HepG2 (cell line): ENCODE measurements around the gene CERS4. TPM values are rescaled to one million over a fixed set of nuclear protein-coding genes. Genes with fewer than 3 reads are reported as not detected.

Experiments
- ARID2 ChIP-seq: sonication (generic); formaldehyde crosslinking; IDR thresholded peaks from 2 replicates; pipeline ENCODE4 v1.8.1; 2022; ENCODE audit warnings: mild to moderate bottlenecking, missing genetic modification reagents, borderline replicate concordance
- FOSL1 ChIP-seq: sonication (generic); formaldehyde crosslinking; IDR thresholded peaks from 2 replicates; pipeline ENCODE4 v1.9.0; 2021; ENCODE audit warnings: missing genetic modification reagents, borderline replicate concordance
- NR2F2 ChIP-seq: IDR thresholded peaks from 2 replicates; pipeline ENCODE4 v1.6.1; 2012; ENCODE audit warnings: low read depth, inconsistent platforms, borderline replicate concordance
- NR3C1 ChIP-seq: sonication (generic); formaldehyde crosslinking; IDR thresholded peaks from 2 replicates; pipeline ENCODE4 v1.4.0; 2020; ENCODE audit warnings: missing genetic modification reagents
- PHF8 ChIP-seq: sonication (generic); formaldehyde crosslinking; IDR thresholded peaks from 2 replicates; pipeline ENCODE4 v1.5.0; 2020; ENCODE audit warnings: missing genetic modification reagents
- SAFB2 ChIP-seq: sonication (generic); formaldehyde crosslinking; IDR thresholded peaks from 2 replicates; pipeline ENCODE4 v1.5.1; 2020; ENCODE audit warnings: missing genetic modification reagents, low read depth, mild to moderate bottlenecking, borderline replicate concordance
- SKI ChIP-seq: fragments of 450-650 bp; IDR thresholded peaks from one replicate; pipeline ENCODE4 v1.6.1; 2018; ENCODE audit warnings: mild to moderate bottlenecking; ENCODE audit not compliant: partially characterized antibody
- SNAPC4 ChIP-seq: sonication (generic); formaldehyde crosslinking; IDR thresholded peaks from 2 replicates; pipeline ENCODE4 v1.4.0; 2020; ENCODE audit warnings: mild to moderate bottlenecking, missing genetic modification reagents
- TBX3 ChIP-seq: fragments of 450-650 bp; IDR thresholded peaks from 2 replicates; pipeline ENCODE4 v1.6.1; 2017; ENCODE audit warnings: antibody characterized with exemption, mild to moderate bottlenecking, inconsistent platforms, borderline replicate concordance
- TSC22D2 ChIP-seq: sonication (generic); formaldehyde crosslinking; IDR thresholded peaks from 2 replicates; pipeline ENCODE4 v1.5.1; 2020; ENCODE audit warnings: missing genetic modification reagents, mild to moderate bottlenecking, borderline replicate concordance
- ZFP82 ChIP-seq: sonication (generic); formaldehyde crosslinking; IDR thresholded peaks from 2 replicates; pipeline ENCODE4 v1.5.1; 2020; ENCODE audit warnings: mild to moderate bottlenecking, missing genetic modification reagents, borderline replicate concordance
- ZNF512 ChIP-seq: sonication (generic); formaldehyde crosslinking; IDR thresholded peaks from 2 replicates; pipeline ENCODE4 v1.4.0; 2020; ENCODE audit warnings: mild to moderate bottlenecking, missing genetic modification reagents
- ZNF629 ChIP-seq: sonication (generic); formaldehyde crosslinking; conservative IDR thresholded peaks from 2 replicates; pipeline ENCODE4 v1.5.0; 2020; ENCODE audit warnings: missing genetic modification reagents
- ZNF883 ChIP-seq: sonication (generic); formaldehyde crosslinking; IDR thresholded peaks from 2 replicates; pipeline ENCODE4 v1.5.1; 2020; ENCODE audit warnings: mild to moderate bottlenecking, missing genetic modification reagents; ENCODE audit errors: not compliant biosample characterization
- ZSCAN9 ChIP-seq: IDR thresholded peaks from 2 replicates; pipeline ENCODE4 v1.6.1; 2016; ENCODE audit warnings: borderline replicate concordance
- polyA plus RNA-seq, 8 experiments: library from polyadenylated mRNA; depleted of rRNA in 3 of 8; stranded (reverse) in 7 of 8; unstranded in 1 of 8; fragments of >200 nt; fragmentation: Illumina TruSeq in 4 of 8; extraction: Trizol in 4 of 8; gene quantifications; 2 replicates each; pipeline versions ENCODE4 v1.2.1 to v1.2.3, GENCODE V29; 2011 to 2016; ENCODE audit warnings: low read depth in 4 of 8, missing spikeins in 1 of 8, mixed read lengths in 1 of 8; ENCODE audit not compliant: insufficient read depth in 1 of 8
- total RNA-seq, 5 experiments: library from RNA; depleted of rRNA; stranded (reverse); fragments of >200 nt; fragmentation: Illumina TruSeq; extraction: Trizol; gene quantifications; 2 replicates each; pipeline ENCODE4 v1.2.3, GENCODE V29; 2016; ENCODE audit warnings: low read depth in 1 of 5
- TF ChIP-seq, protein P1 (sequence below): sonication (generic); formaldehyde crosslinking; conservative IDR thresholded peaks from 2 replicates; pipeline ENCODE4 v1.4.0; 2020; ENCODE audit warnings: missing genetic modification reagents
- TF ChIP-seq, protein P2 (sequence below): sonication (generic); formaldehyde crosslinking; IDR thresholded peaks from 2 replicates; pipeline ENCODE4 v1.8.0; 2022; ENCODE audit warnings: mild to moderate bottlenecking, missing genetic modification reagents, moderate library complexity
- TF ChIP-seq, protein P3 (sequence below): sonication (generic); formaldehyde crosslinking; IDR thresholded peaks from 2 replicates; pipeline ENCODE4 v1.4.0; 2020; ENCODE audit warnings: missing genetic modification reagents

Gene CERS4
- total and polyA plus RNA-seq, 2 of the 13 experiments (the other 11 are each of a cell fraction or from before 2014, with no cell fraction given) = 74.7 to 83.5 TPM

- TF ChIP-seq TBX3 = no peak
- peak; percentile 91 for TF ChIP-seq PHF8 (CRISPR knock-in tag)
- TF ChIP-seq, protein P1, sequence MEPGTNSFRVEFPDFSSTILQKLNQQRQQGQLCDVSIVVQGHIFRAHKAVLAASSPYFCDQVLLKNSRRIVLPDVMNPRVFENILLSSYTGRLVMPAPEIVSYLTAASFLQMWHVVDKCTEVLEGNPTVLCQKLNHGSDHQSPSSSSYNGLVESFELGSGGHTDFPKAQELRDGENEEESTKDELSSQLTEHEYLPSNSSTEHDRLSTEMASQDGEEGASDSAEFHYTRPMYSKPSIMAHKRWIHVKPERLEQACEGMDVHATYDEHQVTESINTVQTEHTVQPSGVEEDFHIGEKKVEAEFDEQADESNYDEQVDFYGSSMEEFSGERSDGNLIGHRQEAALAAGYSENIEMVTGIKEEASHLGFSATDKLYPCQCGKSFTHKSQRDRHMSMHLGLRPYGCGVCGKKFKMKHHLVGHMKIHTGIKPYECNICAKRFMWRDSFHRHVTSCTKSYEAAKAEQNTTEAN (CRISPR knock-in tag) = peak; percentile 92
- TF ChIP-seq ARID2 = no peak
- peak; percentile 99 for TF ChIP-seq ZNF883 (CRISPR knock-in tag)
- no peak for TF ChIP-seq ZNF512 (CRISPR knock-in tag)
- TF ChIP-seq SKI = no peak
- TF ChIP-seq, protein P2, sequence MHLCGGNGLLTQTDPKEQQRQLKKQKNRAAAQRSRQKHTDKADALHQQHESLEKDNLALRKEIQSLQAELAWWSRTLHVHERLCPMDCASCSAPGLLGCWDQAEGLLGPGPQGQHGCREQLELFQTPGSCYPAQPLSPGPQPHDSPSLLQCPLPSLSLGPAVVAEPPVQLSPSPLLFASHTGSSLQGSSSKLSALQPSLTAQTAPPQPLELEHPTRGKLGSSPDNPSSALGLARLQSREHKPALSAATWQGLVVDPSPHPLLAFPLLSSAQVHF (CRISPR knock-in tag) = peak; percentile 86; the same call in 1 of the 2 replicates
- 0 out of 2 replicates have a peak, but pooled peaks have one; percentile 11 for TF ChIP-seq NR2F2
- TF ChIP-seq SNAPC4 (CRISPR knock-in tag) = no peak
- no peak for TF ChIP-seq NR3C1 (CRISPR knock-in tag)
- peak; percentile 47; the same call in 1 of the 2 replicates for TF ChIP-seq ZNF629 (CRISPR knock-in tag)
- peak; percentile 69 for TF ChIP-seq SAFB2 (CRISPR knock-in tag)
- TF ChIP-seq TSC22D2 (CRISPR knock-in tag) = no peak
- no peak; the same call in 1 of the 2 replicates for TF ChIP-seq ZSCAN9
- TF ChIP-seq, protein P3, sequence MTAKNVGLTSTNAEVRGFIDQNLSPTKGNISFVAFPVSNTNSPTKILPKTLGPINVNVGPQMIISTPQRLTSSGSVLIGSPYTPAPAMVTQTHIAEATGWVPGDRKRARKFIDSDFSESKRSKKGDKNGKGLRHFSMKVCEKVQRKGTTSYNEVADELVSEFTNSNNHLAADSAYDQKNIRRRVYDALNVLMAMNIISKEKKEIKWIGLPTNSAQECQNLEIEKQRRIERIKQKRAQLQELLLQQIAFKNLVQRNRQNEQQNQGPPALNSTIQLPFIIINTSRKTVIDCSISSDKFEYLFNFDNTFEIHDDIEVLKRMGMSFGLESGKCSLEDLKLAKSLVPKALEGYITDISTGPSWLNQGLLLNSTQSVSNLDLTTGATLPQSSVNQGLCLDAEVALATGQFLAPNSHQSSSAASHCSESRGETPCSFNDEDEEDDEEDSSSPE = peak; percentile 96
- TF ChIP-seq FOSL1 (CRISPR knock-in tag) = no peak
- TF ChIP-seq ZFP82 (CRISPR knock-in tag) = no peak
These were observed 99.0 kb downstream of the CERS4 start, which contains the start of gene CD320 (continued) for GRCh38 chr19:8307965-8308866.
